ENCODE results near the gene METTL22. TPM values are rescaled to one million over a fixed set of nuclear protein-coding genes. Genes with fewer than 3 reads are reported as not detected.

METTL22 gene
- polyA plus RNA-seq, 2 of the 4 experiments (the other 2 are of a cell fraction), result 21.0 to 40.9 TPM

GRCh38 chr16:8667492-8667891 lies 46.0 kb downstream of the METTL22 start:
- H3K9me3 ChIP-seq, result no peaks in the 10 kb centered on the region
- no peak for TF ChIP-seq TP53 (CRISPR knock-in tag; IDR thresholded peaks at IDR 0.05)
- peak; percentile 73; the same call in 1 of the 2 replicates for TF ChIP-seq REST (IDR thresholded peaks at IDR 0.05)
- FAIRE-seq (no peak), DNase-seq (ENCODE audit: low read depth in 1 of 2, low spot score in 1 of 2) (no peak), ATAC-seq (no peak)
- ChIA-PET POLR2A (no interaction called here), CTCF (interaction anchor here (0.6 to 17.0 kb wide), 5 partner anchors 12 to 213 kb away, joined by 3 to 173 read pairs (median 4); no protein-coding TSS in a partner anchor)
- H3K27ac ChIP-seq, result no peak overlapping the region
- WGBS (ENCODE audit: missing lambda C conversion rate), result 45% methylated on average over 3 of the region's 3 CpGs
- no peak overlapping the region for H3K4me2 ChIP-seq
- no peak overlapping the region for H3K4me3 ChIP-seq
- H3K4me1 ChIP-seq, result no peaks in the 10 kb centered on the region

DNA sequence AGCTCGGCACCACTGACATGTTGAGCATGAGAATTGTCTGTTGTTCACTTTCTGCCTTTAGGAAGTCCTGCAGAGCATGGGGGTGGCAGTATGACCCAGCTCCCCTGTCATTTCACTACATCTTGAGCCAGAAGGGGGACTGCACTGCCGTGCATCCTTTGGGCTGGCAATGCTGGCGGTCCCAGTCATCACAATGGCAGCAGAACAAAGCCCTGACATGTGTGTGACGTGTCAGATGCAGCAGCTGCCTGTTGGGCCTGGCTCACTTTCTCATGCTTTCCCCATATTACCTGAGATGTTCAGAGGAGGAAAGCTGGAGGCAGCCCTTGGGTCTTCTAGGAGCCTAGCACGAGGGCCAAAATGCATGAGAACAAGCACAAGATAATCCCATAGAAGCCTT lies 46.6 kb downstream of the METTL22 start:
- TF ChIP-seq, protein P1, sequence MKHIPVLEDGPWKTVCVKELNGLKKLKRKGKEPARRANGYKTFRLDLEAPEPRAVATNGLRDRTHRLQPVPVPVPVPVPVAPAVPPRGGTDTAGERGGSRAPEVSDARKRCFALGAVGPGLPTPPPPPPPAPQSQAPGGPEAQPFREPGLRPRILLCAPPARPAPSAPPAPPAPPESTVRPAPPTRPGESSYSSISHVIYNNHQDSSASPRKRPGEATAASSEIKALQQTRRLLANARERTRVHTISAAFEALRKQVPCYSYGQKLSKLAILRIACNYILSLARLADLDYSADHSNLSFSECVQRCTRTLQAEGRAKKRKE (CRISPR knock-in tag; IDR thresholded peaks at IDR 0.05; ENCODE audit: low read depth), result no peak
- TF ChIP-seq HOXB5 (CRISPR knock-in tag; IDR thresholded peaks at IDR 0.05), result no peak
- no peak for TF ChIP-seq HEYL (CRISPR knock-in tag; IDR thresholded peaks at IDR 0.05)
- no peak for TF ChIP-seq MAZ (IDR thresholded peaks at IDR 0.05; ENCODE audit: borderline replicate concordance, low read depth, low read length)
- no peak for TF ChIP-seq KDM5A (IDR thresholded peaks at IDR 0.05)
- TF ChIP-seq CBX8 (IDR thresholded peaks at IDR 0.05), result no peak
- no peak for TF ChIP-seq POLR2A (IDR thresholded peaks at IDR 0.05; ENCODE audit: low read length)
- TF ChIP-seq ZC3H11A (IDR thresholded peaks at IDR 0.05), result no peak
- TF ChIP-seq NPAS2 (CRISPR knock-in tag; IDR thresholded peaks at IDR 0.05; ENCODE audit: borderline replicate concordance), result no peak
- no peak for TF ChIP-seq RARB (CRISPR knock-in tag; IDR thresholded peaks at IDR 0.05)
- TF ChIP-seq ESRRA (IDR thresholded peaks at IDR 0.05; ENCODE audit: borderline replicate concordance, low read length), result no peak
- TF ChIP-seq, protein P2, sequence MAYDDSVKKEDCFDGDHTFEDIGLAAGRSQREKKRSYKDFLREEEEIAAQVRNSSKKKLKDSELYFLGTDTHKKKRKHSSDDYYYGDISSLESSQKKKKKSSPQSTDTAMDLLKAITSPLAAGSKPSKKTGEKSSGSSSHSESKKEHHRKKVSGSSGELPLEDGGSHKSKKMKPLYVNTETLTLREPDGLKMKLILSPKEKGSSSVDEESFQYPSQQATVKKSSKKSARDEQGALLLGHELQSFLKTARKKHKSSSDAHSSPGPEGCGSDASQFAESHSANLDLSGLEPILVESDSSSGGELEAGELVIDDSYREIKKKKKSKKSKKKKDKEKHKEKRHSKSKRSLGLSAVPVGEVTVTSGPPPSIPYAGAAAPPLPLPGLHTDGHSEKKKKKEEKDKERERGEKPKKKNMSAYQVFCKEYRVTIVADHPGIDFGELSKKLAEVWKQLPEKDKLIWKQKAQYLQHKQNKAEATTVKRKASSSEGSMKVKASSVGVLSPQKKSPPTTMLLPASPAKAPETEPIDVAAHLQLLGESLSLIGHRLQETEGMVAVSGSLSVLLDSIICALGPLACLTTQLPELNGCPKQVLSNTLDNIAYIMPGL (CRISPR knock-in tag; IDR thresholded peaks at IDR 0.05; ENCODE audit: borderline replicate concordance), result no peak
- TF ChIP-seq REST (IDR thresholded peaks at IDR 0.05), result no peak
- no peak for TF ChIP-seq HDAC2 (IDR thresholded peaks at IDR 0.05)
- TF ChIP-seq MAFK (IDR thresholded peaks at IDR 0.05; ENCODE audit: partially characterized antibody), result no peak
- TF ChIP-seq, protein P3, sequence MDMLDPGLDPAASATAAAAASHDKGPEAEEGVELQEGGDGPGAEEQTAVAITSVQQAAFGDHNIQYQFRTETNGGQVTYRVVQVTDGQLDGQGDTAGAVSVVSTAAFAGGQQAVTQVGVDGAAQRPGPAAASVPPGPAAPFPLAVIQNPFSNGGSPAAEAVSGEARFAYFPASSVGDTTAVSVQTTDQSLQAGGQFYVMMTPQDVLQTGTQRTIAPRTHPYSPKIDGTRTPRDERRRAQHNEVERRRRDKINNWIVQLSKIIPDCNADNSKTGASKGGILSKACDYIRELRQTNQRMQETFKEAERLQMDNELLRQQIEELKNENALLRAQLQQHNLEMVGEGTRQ (IDR thresholded peaks at IDR 0.05), result no peak
- TF ChIP-seq, protein P4, sequence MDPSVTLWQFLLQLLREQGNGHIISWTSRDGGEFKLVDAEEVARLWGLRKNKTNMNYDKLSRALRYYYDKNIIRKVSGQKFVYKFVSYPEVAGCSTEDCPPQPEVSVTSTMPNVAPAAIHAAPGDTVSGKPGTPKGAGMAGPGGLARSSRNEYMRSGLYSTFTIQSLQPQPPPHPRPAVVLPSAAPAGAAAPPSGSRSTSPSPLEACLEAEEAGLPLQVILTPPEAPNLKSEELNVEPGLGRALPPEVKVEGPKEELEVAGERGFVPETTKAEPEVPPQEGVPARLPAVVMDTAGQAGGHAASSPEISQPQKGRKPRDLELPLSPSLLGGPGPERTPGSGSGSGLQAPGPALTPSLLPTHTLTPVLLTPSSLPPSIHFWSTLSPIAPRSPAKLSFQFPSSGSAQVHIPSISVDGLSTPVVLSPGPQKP (IDR thresholded peaks at IDR 0.05; ENCODE audit: low read depth, low read length), result no peak
- no peak overlapping the region for H3K27ac ChIP-seq
- ChIA-PET POLR2A (no interaction called here), CTCF (interaction anchor here (0.6 to 17.0 kb wide), 4 partner anchors 11 to 212 kb away, joined by 3 to 173 read pairs (median 4); no protein-coding TSS in a partner anchor)
- H3K4me2 ChIP-seq, result no peak overlapping the region
- H3K9me3 ChIP-seq, result no peaks in the 10 kb centered on the region
- H3K4me3 ChIP-seq, result no peak overlapping the region
- no peaks in the 10 kb centered on the region for H3K4me1 ChIP-seq
- no peak for DNase-seq (ENCODE audit: low read depth in 1 of 2, low spot score in 1 of 2)
- 62% methylated on average over 5 of the region's 5 CpGs for WGBS (ENCODE audit: missing lambda C conversion rate)
- no peak for ATAC-seq
- no peak for FAIRE-seq

Data from A549 (cell line).